WERI-Rb-1 (cell line): ENCODE data around the gene ERGIC1.

Source experiments
- DNase-seq: peaks from one replicate; pipeline ENCODE4 v3.0.0-alpha.2; 2020
- H3K27ac ChIP-seq: fragments of 250-450 bp; sonication (Bioruptor Pico); 2 replicates; pipeline ENCODE4 v1.5.1; 2020; ENCODE audit warnings: mild to moderate bottlenecking, moderate library complexity
- H3K27me3 ChIP-seq: fragments of 250-450 bp; sonication (Bioruptor Pico); 2 replicates; pipeline ENCODE4 v1.5.1; 2021; ENCODE audit warnings: mild to moderate bottlenecking, low read depth, moderate library complexity; ENCODE audit not compliant: insufficient read depth, severe bottlenecking
- H3K36me3 ChIP-seq: fragments of 250-450 bp; sonication (Bioruptor Pico); 2 replicates; pipeline ENCODE4 v1.5.1; 2020; ENCODE audit warnings: mild to moderate bottlenecking, moderate library complexity
- H3K4me3 ChIP-seq: 2 replicates; pipeline ENCODE4 v1.5.1; 2011; ENCODE audit warnings: low read depth, mild to moderate bottlenecking, control low read depth, low read length
- H3K9me3 ChIP-seq: fragments of 250-450 bp; sonication (Bioruptor Pico); 2 replicates; pipeline ENCODE4 v1.5.1; 2021; ENCODE audit warnings: mild to moderate bottlenecking, moderate library complexity; ENCODE audit not compliant: severe bottlenecking
- CTCF ChIP-seq: IDR thresholded peaks from 2 replicates; pipeline ENCODE4 v1.5.1; 2011; ENCODE audit warnings: low read depth, mild to moderate bottlenecking, control low read depth, inconsistent platforms, low read length

ERGIC1 gene

DNA sequence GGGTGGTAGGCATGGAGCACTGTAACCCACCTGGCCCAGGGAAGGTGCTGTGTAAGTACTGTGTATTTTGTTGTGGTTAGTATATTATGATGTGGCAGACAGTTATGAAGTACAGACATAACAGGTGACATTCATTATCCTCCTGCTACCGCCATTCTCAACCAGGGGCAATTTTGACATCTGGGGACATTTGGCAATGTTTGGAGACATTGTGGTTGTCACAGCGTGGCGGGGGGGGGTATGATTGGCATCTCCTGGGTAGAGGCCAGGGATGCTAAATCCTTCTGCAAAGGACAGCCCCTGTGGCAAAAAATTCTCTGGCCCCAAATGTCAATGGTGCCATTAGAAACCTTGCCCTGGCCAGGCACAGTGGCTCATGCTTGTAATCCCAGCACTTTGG, 115.4 kb downstream of the ERGIC1 start:
- no peak for DNase-seq
- no peak overlapping the region for H3K27ac ChIP-seq
- H3K27me3 ChIP-seq, result no peaks in the 10 kb centered on the region
- no peak for TF ChIP-seq CTCF
- no peaks in the 10 kb centered on the region for H3K36me3 ChIP-seq
- H3K9me3 ChIP-seq, result no peaks in the 10 kb centered on the region
- no peak overlapping the region for H3K4me3 ChIP-seq

DNA sequence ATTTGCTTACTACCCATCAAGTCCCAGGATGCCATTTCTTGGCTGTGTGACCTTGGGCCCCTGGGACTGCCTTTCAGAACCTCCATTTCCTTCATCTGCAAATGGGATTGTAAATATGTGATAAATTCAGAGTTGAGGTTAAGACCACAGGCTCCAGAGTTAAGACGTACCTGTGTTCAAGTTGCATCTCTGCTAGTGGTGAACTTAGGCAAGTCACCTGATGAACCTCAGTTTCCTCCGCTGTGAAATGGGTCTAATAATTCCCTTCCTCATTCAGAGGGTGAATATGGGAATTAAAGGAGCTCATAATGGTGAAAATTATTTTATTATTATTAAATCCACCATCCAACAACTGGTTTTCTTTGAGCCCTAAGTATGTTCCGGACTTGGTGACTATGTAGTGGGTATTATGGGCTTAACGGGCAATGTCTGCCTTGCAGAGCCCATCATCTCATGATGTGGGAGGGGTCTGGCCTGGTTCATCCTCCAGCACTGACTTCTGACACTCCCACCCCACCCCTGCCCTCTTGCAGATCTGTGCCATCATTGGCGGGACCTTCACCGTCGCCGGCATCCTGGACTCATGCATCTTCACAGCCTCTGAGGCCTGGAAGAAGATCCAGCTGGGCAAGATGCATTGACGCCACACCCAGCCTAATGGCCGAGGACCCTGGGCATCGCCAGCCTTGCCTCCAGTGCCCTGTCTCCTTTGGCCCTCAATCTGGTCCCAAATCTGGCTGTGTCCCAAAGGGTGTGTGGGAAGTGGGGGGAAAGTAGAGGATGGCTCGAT, 116.3 kb downstream of the ERGIC1 start:
- no peak for TF ChIP-seq CTCF
- DNase-seq, result no peak
- Histone ChIP-seq H3K27ac (no peak overlapping the region), H3K9me3 (no peaks in the 10 kb centered on the region), H3K27me3 (no peaks in the 10 kb centered on the region), H3K36me3 (no peaks in the 10 kb centered on the region), H3K4me3 (no peak overlapping the region)

- Histone ChIP-seq H3K4me3 (no peak overlapping the region), H3K9me3 (no peaks in the 10 kb centered on the region)
Measured at GRCh38 chr5:172951371-172952033, 117.5 kb downstream of the ERGIC1 start.

GRCh38 chr5:172952034-172952511, 118.0 kb downstream of the ERGIC1 start:
- Histone ChIP-seq H3K27me3 (no peaks in the 10 kb centered on the region), H3K9me3 (no peaks in the 10 kb centered on the region), H3K36me3 (no peaks in the 10 kb centered on the region), H3K4me3 (no peak overlapping the region), H3K27ac (no peak overlapping the region)
- DNase-seq, result no peak
- TF ChIP-seq CTCF, result no peak

More at GRCh38 chr5:172951371-172952033, 117.5 kb downstream of the ERGIC1 start:
- no peak for TF ChIP-seq CTCF
- DNase-seq, result no peak
- Histone ChIP-seq H3K36me3 (no peaks in the 10 kb centered on the region), H3K27me3 (no peaks in the 10 kb centered on the region), H3K27ac (no peak overlapping the region)

- H3K27ac ChIP-seq, result no peak overlapping the region
Measured at GRCh38 chr5:172953776-172954675, 120.0 kb downstream of the ERGIC1 start.

More at GRCh38 chr5:172953776-172954675, 120.0 kb downstream of the ERGIC1 start:
- no peaks in the 10 kb centered on the region for H3K9me3 ChIP-seq
- H3K27me3 ChIP-seq, result no peaks in the 10 kb centered on the region
- no peaks in the 10 kb centered on the region for H3K36me3 ChIP-seq
- DNase-seq, result no peak
- H3K4me3 ChIP-seq, result no peak overlapping the region
- TF ChIP-seq CTCF, result no peak
